ENCODE results near the gene IHH. TPM values are rescaled to one million over a fixed set of nuclear protein-coding genes. Genes with fewer than 3 reads are reported as not detected.

IHH gene
- total and polyA plus RNA-seq, 9 of the 15 experiments (the other 6 are each of a cell fraction or from before 2014, with no cell fraction given), result 0.07 TPM; not detected in 8

GRCh38 chr2:219022616-219023015 is 38.1 kb downstream of the IHH start (continued):
- no peak for TF ChIP-seq ELK1 (CRISPR knock-in tag; IDR thresholded peaks at IDR 0.05)
- no peak for TF ChIP-seq ZNF449 (CRISPR knock-in tag; IDR thresholded peaks at IDR 0.05)

GRCh38 chr2:219022041-219022440 is 38.7 kb downstream of the IHH start:
- DNase-seq (ENCODE audit: extremely low read depth in 1 of 4, low spot score in 3 of 4), result no peak
- Histone ChIP-seq H3K4me1 (replicated peaks in 1 of 2; ENCODE audit: control insufficient read depth in 2 of 2, insufficient read depth in 2 of 2, low read length in 2 of 2) (no peaks in the 10 kb centered on the region), H4K20me1 (replicated peaks; ENCODE audit: control insufficient read depth, insufficient read depth, low read length) (0 out of 2 replicates have a peak, but pooled peaks cover 4% of the 10 kb centered on the region), H3K36me3 (ENCODE audit: control insufficient read depth, insufficient read depth, low read length) (no peaks in the 10 kb centered on the region), H3K4me2 (ENCODE audit: insufficient read depth, low read length) (no peak overlapping the region), H2AFZ (ENCODE audit: low read depth, low read length) (no peak overlapping the region), H3K4me3 (no peak overlapping the region), H3K27me3 (ENCODE audit: control insufficient read depth in 2 of 2, insufficient read depth in 2 of 2, low read length in 2 of 2) (peaks cover 0 to 70% of the 10 kb centered on the region in 2 experiments; a peak in 4 of 5 replicates), H3K9ac (ENCODE audit: insufficient read depth in 1 of 2, low read depth in 2 of 2, low read length in 2 of 2) (no peak overlapping the region), H3K79me2 (ENCODE audit: control insufficient read depth, insufficient read depth, low read length) (no peaks in the 10 kb centered on the region), H3K9me3 (replicated peaks; ENCODE audit: control insufficient read depth, insufficient read depth, low read depth, low read length) (no peaks in the 10 kb centered on the region), H3K27ac (ENCODE audit: extremely low read depth, low read depth, low read length) (no peak overlapping the region), H3K9me1 (ENCODE audit: control insufficient read depth, insufficient read depth, low read length) (no peaks in the 10 kb centered on the region)
- BruUV-seq (replicated peaks), result no TSS peak
- ChIA-PET CTCF (ENCODE audit: low intra/inter-chr PET ratio) (interaction anchor here (0.7 kb wide), 1 partner anchor 24 kb away, joined by 3 read pairs; no protein-coding TSS in a partner anchor), POLR2A (no interaction called here)
- 0% methylated on average over 7 of the region's 12 CpGs for WGBS (ENCODE audit: insufficient coverage, low coverage, missing lambda C conversion rate)
- intact Hi-C loops (cut with micrococcal nuclease), result no loop called here
- FAIRE-seq, result no peak
- in situ Hi-C loops (cut with MboI), result loop anchor here (10.0 kb wide), 1 partner anchor 133 kb away; no protein-coding TSS in a partner anchor
- no peak for ATAC-seq
- TF ChIP-seq TGIF2 (CRISPR knock-in tag; IDR thresholded peaks at IDR 0.05), result no peak
- TF ChIP-seq POLR3G (IDR thresholded peaks at IDR 0.05; ENCODE audit: extremely low read depth, insufficient read length, insufficient replicate concordance), result no peak
- TF ChIP-seq MYC (IDR thresholded peaks at IDR 0.05; ENCODE audit: low read depth, low read length), result no peak
- no peak for TF ChIP-seq MYC (CRISPR knock-in tag; IDR thresholded peaks at IDR 0.05; ENCODE audit: borderline replicate concordance, low read depth)
- TF ChIP-seq ZNF24 (IDR thresholded peaks at IDR 0.05), result no peak
- no peak for TF ChIP-seq RAD51 (IDR thresholded peaks at IDR 0.05; ENCODE audit: borderline replicate concordance, low read depth)
- no peak for TF ChIP-seq ZKSCAN1 (IDR thresholded peaks at IDR 0.05; ENCODE audit: low read depth, low read length)
- TF ChIP-seq NUFIP1 (IDR thresholded peaks at IDR 0.05; ENCODE audit: partially characterized antibody), result no peak
- no peak for TF ChIP-seq ZNF77 (CRISPR knock-in tag; IDR thresholded peaks at IDR 0.05)
- TF ChIP-seq CBX5 (IDR thresholded peaks at IDR 0.05; ENCODE audit: borderline replicate concordance, low read depth), result no peak
- TF ChIP-seq RERE (CRISPR knock-in tag; IDR thresholded peaks at IDR 0.05; ENCODE audit: borderline replicate concordance), result no peak
